WTC11 (cell line): ENCODE results near the gene ABCA12. TPM values are rescaled to one million over a fixed set of nuclear protein-coding genes. Genes with fewer than 3 reads are reported as not detected.

Source experiments
- ATAC-seq: fragments of 200-7000 bp; cut with Tn5 transposase; 2 replicates; pipeline ENCODE4 v1.10.0; 2021; ENCODE audit warnings: mild to moderate bottlenecking, moderate library complexity
- CTCF ChIA-PET: fragments of 300-600 bp; sonication (Branson Sonifier 250); formaldehyde crosslinking; loops from one replicate; lab custom pipeline; 2021; ENCODE audit warnings: antibody characterized with exemption; lab: Charles Lee
- POLR2A ChIA-PET: fragments of 350-600 bp; sonication (Branson Sonifier 250); formaldehyde crosslinking; loops from one replicate; lab custom pipeline; 2021; ENCODE audit warnings: antibody characterized with exemption; lab: Charles Lee
- DNase-seq: peaks from one replicate; pipeline ENCODE4 v3.0.0; 2021; ENCODE audit warnings: low spot score
- H3K27ac Mint-ChIP-seq: 2 replicates; pipeline ENCODE4 v1.8.0; 2021; ENCODE audit warnings: mixed read lengths
- H3K27me3 Mint-ChIP-seq: 2 replicates; pipeline ENCODE4 v1.8.0; 2021; ENCODE audit warnings: low read depth, mild to moderate bottlenecking, moderate library complexity, mixed read lengths
- H3K36me3 Mint-ChIP-seq: 2 replicates; pipeline ENCODE4 v1.8.0; 2021; ENCODE audit warnings: mixed read lengths
- H3K4me1 Mint-ChIP-seq: 2 replicates; pipeline ENCODE4 v1.8.0; 2022; ENCODE audit warnings: mixed read lengths
- H3K4me3 Mint-ChIP-seq: 2 replicates; pipeline ENCODE4 v1.8.0; 2021; ENCODE audit warnings: mild to moderate bottlenecking, moderate library complexity, mixed read lengths
- H3K9me3 Mint-ChIP-seq: 2 replicates; pipeline ENCODE4 v1.8.0; 2021; ENCODE audit warnings: mixed read lengths
- E2F1 ChIP-seq: sonication (generic); formaldehyde crosslinking; IDR thresholded peaks from 2 replicates; pipeline ENCODE4 v1.8.0; 2022; ENCODE audit warnings: mild to moderate bottlenecking, missing genetic modification reagents
- E2F4 ChIP-seq: sonication (generic); formaldehyde crosslinking; IDR thresholded peaks from 2 replicates; pipeline ENCODE4 v1.8.1; 2022; ENCODE audit warnings: low read depth, mild to moderate bottlenecking, moderate library complexity, missing genetic modification reagents, borderline replicate concordance
- ELF4 ChIP-seq: sonication (generic); formaldehyde crosslinking; IDR thresholded peaks from 2 replicates; pipeline ENCODE4 v1.8.1; 2022; ENCODE audit warnings: low read depth, mild to moderate bottlenecking, moderate library complexity, missing genetic modification reagents
- EMX1 ChIP-seq: fragments of 250-450 bp; sonication (Bioruptor Pico); IDR thresholded peaks from 2 replicates; pipeline ENCODE4 v1.8.0; 2021; ENCODE audit warnings: mild to moderate bottlenecking
- FOXK1 ChIP-seq: sonication (generic); formaldehyde crosslinking; IDR thresholded peaks from 2 replicates; pipeline ENCODE4 v1.8.0; 2022; ENCODE audit warnings: mild to moderate bottlenecking, moderate library complexity, missing genetic modification reagents
- GRHL2 ChIP-seq: fragments of 250-450 bp; sonication (Bioruptor Pico); IDR thresholded peaks from 2 replicates; pipeline ENCODE4 v1.8.0; 2022; ENCODE audit warnings: mild to moderate bottlenecking, moderate library complexity; ENCODE audit not compliant: insufficient replicate concordance, severe bottlenecking
- HMGA2 ChIP-seq: fragments of 250-450 bp; sonication (Bioruptor Pico); IDR thresholded peaks from 2 replicates; pipeline ENCODE4 v1.4.0; 2021; ENCODE audit warnings: mild to moderate bottlenecking, moderate library complexity
- IRF2 ChIP-seq: sonication (generic); formaldehyde crosslinking; IDR thresholded peaks from 2 replicates; pipeline ENCODE4 v1.8.0; 2022; ENCODE audit warnings: low read depth, missing genetic modification reagents, borderline replicate concordance
- MXD4 ChIP-seq: fragments of 250-450 bp; sonication (Bioruptor Pico); IDR thresholded peaks from 2 replicates; pipeline ENCODE4 v1.8.0; 2021; ENCODE audit warnings: mild to moderate bottlenecking, moderate library complexity, borderline replicate concordance
- MYBL2 ChIP-seq: sonication (generic); formaldehyde crosslinking; IDR thresholded peaks from 2 replicates; pipeline ENCODE4 v1.8.1; 2023; ENCODE audit warnings: mild to moderate bottlenecking, moderate library complexity, missing genetic modification reagents
- NFATC4 ChIP-seq: fragments of 250-450 bp; sonication (Bioruptor Pico); IDR thresholded peaks from 2 replicates; pipeline ENCODE4 v1.9.0; 2021; ENCODE audit warnings: mild to moderate bottlenecking
- NFE2L1 ChIP-seq: sonication (generic); formaldehyde crosslinking; IDR thresholded peaks from 2 replicates; pipeline ENCODE4 v1.8.1; 2023; ENCODE audit warnings: missing genetic modification reagents
- OVOL2 ChIP-seq: fragments of 250-450 bp; sonication (Bioruptor Pico); IDR thresholded peaks from 2 replicates; pipeline ENCODE4 v1.9.0; 2021; ENCODE audit warnings: mild to moderate bottlenecking, borderline replicate concordance
- PRRX2 ChIP-seq: fragments of 250-450 bp; sonication (Bioruptor Pico); IDR thresholded peaks from 2 replicates; pipeline ENCODE4 v1.8.0; 2021; ENCODE audit warnings: mild to moderate bottlenecking
- RELA ChIP-seq: sonication (generic); formaldehyde crosslinking; IDR thresholded peaks from 2 replicates; pipeline ENCODE4 v1.8.1; 2022; ENCODE audit warnings: missing genetic modification reagents, mild to moderate bottlenecking, borderline replicate concordance
- TCF7 ChIP-seq: sonication (generic); formaldehyde crosslinking; IDR thresholded peaks from 2 replicates; pipeline ENCODE4 v1.8.0; 2022; ENCODE audit warnings: mild to moderate bottlenecking, low read depth, missing genetic modification reagents, moderate library complexity
- TP53 ChIP-seq: sonication (generic); formaldehyde crosslinking; IDR thresholded peaks from 2 replicates; pipeline ENCODE4 v1.8.1; 2023; ENCODE audit warnings: mild to moderate bottlenecking, missing genetic modification reagents
- ZMAT4 ChIP-seq: fragments of 250-450 bp; sonication (Bioruptor Pico); IDR thresholded peaks from 2 replicates; pipeline ENCODE4 v1.9.0; 2021; ENCODE audit warnings: mild to moderate bottlenecking
- total RNA-seq: library from RNA; stranded (reverse); gene quantifications from 3 replicates; pipeline ENCODE4 v1.2.3, GENCODE V29; 2021
- TF ChIP-seq, protein P1 (sequence below): fragments of 250-450 bp; sonication (Bioruptor Pico); IDR thresholded peaks from 2 replicates; pipeline ENCODE4 v2.1.2; 2022; ENCODE audit warnings: mild to moderate bottlenecking, moderate library complexity
- TF ChIP-seq, protein P2 (sequence below): sonication (generic); formaldehyde crosslinking; IDR thresholded peaks from 2 replicates; pipeline ENCODE4 v1.8.1; 2022; ENCODE audit warnings: low read depth, missing genetic modification reagents, borderline replicate concordance
- TF ChIP-seq, protein P3 (sequence below): sonication (generic); formaldehyde crosslinking; IDR thresholded peaks from 2 replicates; pipeline ENCODE4 v1.8.1; 2023; ENCODE audit warnings: mild to moderate bottlenecking, missing genetic modification reagents, moderate library complexity
- TF ChIP-seq, protein P4 (sequence below): fragments of 250-450 bp; sonication (Bioruptor Pico); conservative IDR thresholded peaks from 2 replicates; pipeline ENCODE4 v1.9.0; 2021; ENCODE audit warnings: mild to moderate bottlenecking
- TF ChIP-seq, protein P5 (sequence below): sonication (generic); formaldehyde crosslinking; IDR thresholded peaks from 2 replicates; pipeline ENCODE4 v1.8.0; 2022; ENCODE audit warnings: mild to moderate bottlenecking, missing genetic modification reagents

The ABCA12 gene
- total RNA-seq, 1 experiment from 2014 or later = 0.04 TPM

DNA sequence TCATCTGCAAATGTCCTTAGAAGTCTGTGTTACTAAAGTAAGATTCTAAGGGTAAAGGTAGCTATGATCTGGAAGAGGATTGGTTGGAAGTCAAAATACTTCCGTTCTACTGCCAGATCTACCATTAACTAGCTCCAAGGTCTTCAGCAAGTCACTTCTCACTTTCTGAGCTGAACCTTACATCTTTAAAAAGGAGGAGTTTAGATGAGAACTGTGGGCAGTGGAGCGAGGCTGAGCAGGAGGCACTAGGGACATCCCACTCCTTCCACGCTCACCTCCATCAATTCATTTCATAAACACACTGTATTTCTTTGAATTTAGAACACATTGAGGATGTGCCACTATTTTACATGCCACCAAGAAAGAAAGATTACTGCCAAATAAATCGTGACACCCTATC is 143.0 kb downstream of the ABCA12 start:
- no peaks in the 10 kb centered on the region for H3K36me3 Mint-ChIP-seq
- ChIA-PET CTCF (no interaction called here), POLR2A (interaction anchor here (1.2 kb wide), 1 partner anchor 23 kb away, joined by 3 read pairs; no protein-coding TSS in a partner anchor)
- no peak overlapping the region for H3K4me3 Mint-ChIP-seq
- DNase-seq = no peak
- H3K27ac Mint-ChIP-seq = no peak overlapping the region
- H3K4me1 Mint-ChIP-seq = peaks cover 7% of the 10 kb centered on the region
- no peaks in the 10 kb centered on the region for H3K9me3 Mint-ChIP-seq
- no peaks in the 10 kb centered on the region for H3K27me3 Mint-ChIP-seq
- TF ChIP-seq, protein P1, sequence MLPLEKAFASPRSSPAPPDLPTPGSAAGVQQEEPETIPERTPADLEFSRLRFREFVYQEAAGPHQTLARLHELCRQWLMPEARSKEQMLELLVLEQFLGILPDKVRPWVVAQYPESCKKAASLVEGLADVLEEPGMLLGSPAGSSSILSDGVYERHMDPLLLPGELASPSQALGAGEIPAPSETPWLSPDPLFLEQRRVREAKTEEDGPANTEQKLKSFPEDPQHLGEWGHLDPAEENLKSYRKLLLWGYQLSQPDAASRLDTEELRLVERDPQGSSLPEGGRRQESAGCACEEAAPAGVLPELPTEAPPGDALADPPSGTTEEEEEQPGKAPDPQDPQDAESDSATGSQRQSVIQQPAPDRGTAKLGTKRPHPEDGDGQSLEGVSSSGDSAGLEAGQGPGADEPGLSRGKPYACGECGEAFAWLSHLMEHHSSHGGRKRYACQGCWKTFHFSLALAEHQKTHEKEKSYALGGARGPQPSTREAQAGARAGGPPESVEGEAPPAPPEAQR (CRISPR knock-in tag) = no peak
- TF ChIP-seq NFATC4 (no peak), MXD4 (no peak)
- TF ChIP-seq, protein P2, sequence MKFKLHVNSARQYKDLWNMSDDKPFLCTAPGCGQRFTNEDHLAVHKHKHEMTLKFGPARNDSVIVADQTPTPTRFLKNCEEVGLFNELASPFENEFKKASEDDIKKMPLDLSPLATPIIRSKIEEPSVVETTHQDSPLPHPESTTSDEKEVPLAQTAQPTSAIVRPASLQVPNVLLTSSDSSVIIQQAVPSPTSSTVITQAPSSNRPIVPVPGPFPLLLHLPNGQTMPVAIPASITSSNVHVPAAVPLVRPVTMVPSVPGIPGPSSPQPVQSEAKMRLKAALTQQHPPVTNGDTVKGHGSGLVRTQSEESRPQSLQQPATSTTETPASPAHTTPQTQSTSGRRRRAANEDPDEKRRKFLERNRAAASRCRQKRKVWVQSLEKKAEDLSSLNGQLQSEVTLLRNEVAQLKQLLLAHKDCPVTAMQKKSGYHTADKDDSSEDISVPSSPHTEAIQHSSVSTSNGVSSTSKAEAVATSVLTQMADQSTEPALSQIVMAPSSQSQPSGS (CRISPR knock-in tag) = no peak
- TF ChIP-seq, protein P3, sequence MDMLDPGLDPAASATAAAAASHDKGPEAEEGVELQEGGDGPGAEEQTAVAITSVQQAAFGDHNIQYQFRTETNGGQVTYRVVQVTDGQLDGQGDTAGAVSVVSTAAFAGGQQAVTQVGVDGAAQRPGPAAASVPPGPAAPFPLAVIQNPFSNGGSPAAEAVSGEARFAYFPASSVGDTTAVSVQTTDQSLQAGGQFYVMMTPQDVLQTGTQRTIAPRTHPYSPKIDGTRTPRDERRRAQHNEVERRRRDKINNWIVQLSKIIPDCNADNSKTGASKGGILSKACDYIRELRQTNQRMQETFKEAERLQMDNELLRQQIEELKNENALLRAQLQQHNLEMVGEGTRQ (CRISPR knock-in tag) = no peak
- no peak for ATAC-seq

DNA sequence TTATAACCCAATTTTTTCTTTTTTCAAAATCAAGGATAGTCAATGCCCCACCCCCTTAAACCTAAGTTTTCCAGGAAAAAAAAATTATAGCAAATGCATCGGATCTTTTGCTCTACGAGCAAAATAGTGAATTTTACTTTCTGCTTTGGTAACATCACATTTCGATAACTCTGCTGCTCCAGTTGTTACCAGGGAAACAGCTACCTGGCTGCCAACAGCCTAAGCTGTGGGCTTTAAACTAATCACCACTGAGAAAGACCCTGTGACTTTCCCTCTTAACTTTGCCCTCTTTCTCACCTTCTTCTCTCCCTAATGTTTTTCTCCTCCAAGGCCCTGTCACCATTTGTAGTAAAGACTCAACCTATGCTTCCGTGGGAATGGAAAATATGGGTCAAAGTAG is 145.5 kb downstream of the ABCA12 start:
- H3K4me1 Mint-ChIP-seq = peaks cover 7% of the 10 kb centered on the region
- H3K27ac Mint-ChIP-seq = no peak overlapping the region
- TF ChIP-seq, protein P3 (CRISPR knock-in tag) = no peak
- TF ChIP-seq IRF2 (CRISPR knock-in tag) (no peak), E2F4 (CRISPR knock-in tag) (no peak), EMX1 (no peak), FOXK1 (CRISPR knock-in tag) (no peak), TP53 (CRISPR knock-in tag) (no peak), ZMAT4 (CRISPR knock-in tag) (no peak), GRHL2 (CRISPR knock-in tag) (no peak), ELF4 (CRISPR knock-in tag) (no peak), HMGA2 (no peak)
- no peaks in the 10 kb centered on the region for H3K36me3 Mint-ChIP-seq
- no peak for DNase-seq
- ChIA-PET CTCF (no interaction called here), POLR2A (no interaction called here)
- no peak for ATAC-seq
- no peaks in the 10 kb centered on the region for H3K9me3 Mint-ChIP-seq
- no peaks in the 10 kb centered on the region for H3K27me3 Mint-ChIP-seq
- H3K4me3 Mint-ChIP-seq = no peak overlapping the region

GRCh38 chr2:214989187-214989586 is 149.2 kb downstream of the ABCA12 start:
- no peaks in the 10 kb centered on the region for H3K9me3 Mint-ChIP-seq
- ChIA-PET CTCF (no interaction called here), POLR2A (interaction anchor here (0.5 kb wide), 1 partner anchor 473 kb away, joined by 4 read pairs; no protein-coding TSS in a partner anchor)
- H3K36me3 Mint-ChIP-seq = no peaks in the 10 kb centered on the region
- no peaks in the 10 kb centered on the region for H3K4me1 Mint-ChIP-seq
- no peak overlapping the region for H3K4me3 Mint-ChIP-seq
- ATAC-seq (no peak), DNase-seq (no peak)
- H3K27me3 Mint-ChIP-seq = no peaks in the 10 kb centered on the region
- H3K27ac Mint-ChIP-seq = no peak overlapping the region
- no peak for TF ChIP-seq MYBL2
- no peak for TF ChIP-seq TCF7 (CRISPR knock-in tag)
- TF ChIP-seq, protein P4, sequence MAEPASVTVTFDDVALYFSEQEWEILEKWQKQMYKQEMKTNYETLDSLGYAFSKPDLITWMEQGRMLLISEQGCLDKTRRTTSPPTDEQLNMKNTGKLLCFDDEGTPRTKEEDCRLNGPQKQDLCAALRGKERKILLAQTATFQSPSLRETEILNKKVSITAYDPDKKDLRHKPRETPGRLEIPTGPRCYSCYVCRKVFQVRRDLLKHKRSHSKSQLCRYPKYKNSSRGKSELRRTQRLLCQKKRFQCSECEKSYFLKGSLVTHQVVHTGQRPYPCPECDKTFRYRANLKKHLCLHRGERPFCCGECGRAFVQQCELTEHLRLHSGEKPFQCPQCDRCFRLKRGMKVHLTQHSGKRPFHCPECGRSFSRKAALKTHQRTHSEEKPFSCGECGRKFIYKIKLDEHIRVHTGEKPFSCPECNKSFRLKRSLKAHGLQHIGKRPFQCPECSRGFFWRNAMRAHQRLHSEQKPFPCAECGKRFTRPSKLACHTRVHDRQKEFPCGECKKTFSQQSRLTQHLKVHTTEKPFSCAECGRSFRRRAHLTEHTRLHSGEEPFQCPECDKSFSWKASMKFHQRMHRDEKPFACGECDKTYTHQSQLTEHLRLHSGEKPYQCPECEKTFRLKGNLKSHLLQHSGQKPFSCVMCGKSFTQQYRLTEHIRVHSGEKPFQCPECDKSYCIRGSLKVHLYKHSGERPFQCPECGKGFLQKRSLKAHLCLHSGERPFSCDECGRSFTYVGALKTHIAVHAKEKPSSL (CRISPR knock-in tag) = no peak
- TF ChIP-seq RELA = no peak
- TF ChIP-seq, protein P5, sequence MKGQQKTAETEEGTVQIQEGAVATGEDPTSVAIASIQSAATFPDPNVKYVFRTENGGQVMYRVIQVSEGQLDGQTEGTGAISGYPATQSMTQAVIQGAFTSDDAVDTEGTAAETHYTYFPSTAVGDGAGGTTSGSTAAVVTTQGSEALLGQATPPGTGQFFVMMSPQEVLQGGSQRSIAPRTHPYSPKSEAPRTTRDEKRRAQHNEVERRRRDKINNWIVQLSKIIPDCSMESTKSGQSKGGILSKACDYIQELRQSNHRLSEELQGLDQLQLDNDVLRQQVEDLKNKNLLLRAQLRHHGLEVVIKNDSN (CRISPR knock-in tag) = no peak
- TF ChIP-seq E2F1 (CRISPR knock-in tag) = no peak
- no peak for TF ChIP-seq PRRX2 (CRISPR knock-in tag)
- TF ChIP-seq OVOL2 (CRISPR knock-in tag) = no peak
- no peak for TF ChIP-seq NFE2L1 (CRISPR knock-in tag)
- TF ChIP-seq FOXK1 (CRISPR knock-in tag) = no peak
